ENCODE results near the gene PCDH9. TPM values are rescaled to one million over a fixed set of nuclear protein-coding genes. Genes with fewer than 3 reads are reported as not detected.
"Not testable (repeated sequence)": the region's sequence is repeated elsewhere in the genome, so short reads cannot be mapped to it uniquely, and the experiment has no call there.

The PCDH9 gene
- total RNA-seq, 3 donors from 2014 or later, result 0.13 to 0.38 (median 0.13) TPM

DNA sequence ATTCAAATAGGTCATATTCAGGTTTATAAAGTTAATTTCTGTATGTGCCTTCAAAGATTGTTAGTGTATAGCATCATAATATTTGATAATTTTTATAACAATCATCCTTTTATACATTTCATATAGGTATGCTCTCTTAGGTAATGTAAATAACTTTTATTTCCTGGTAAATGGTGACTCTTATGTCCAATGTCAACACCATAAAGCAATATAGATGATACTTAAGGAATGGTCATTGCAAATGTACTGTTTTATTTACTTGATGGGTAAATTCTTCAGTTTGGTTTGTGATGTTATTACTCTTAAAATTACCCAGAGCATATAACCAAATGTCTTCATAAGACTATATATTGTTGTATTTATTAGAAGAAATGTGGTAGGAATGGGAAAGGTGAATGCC lies 928.7 kb downstream of the PCDH9 start:
- no peak for DNase-seq
- Mint-ChIP-seq H3K4me1 (ENCODE audit: low read depth) (no peaks in the 10 kb centered on the region), H3K4me3 (no peak overlapping the region), H3K27me3 (ENCODE audit: low read depth) (no peaks in the 10 kb centered on the region), H3K9me3 (peaks cover 7% of the 10 kb centered on the region), H3K36me3 (ENCODE audit: insufficient read depth) (no peaks in the 10 kb centered on the region)
- ATAC-seq, result no peak

DNA sequence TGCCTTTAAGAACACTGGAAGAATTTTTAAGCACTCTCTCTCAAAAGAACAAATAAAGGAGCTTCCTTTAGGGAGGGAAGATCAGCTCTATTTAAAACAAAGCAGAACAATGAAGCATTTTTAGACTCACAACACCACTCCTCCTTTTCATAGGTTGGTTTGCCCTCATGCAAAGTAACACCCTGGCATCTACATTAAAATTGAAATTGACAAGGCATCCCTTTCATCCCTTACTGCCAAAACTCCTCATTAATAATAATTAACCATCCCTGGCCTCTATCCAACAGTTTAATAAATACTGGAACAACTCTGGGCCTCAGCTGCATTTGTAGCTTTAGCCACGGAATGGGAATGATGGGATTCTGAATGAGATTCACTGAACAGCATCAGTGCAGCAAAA lies 929.1 kb downstream of the PCDH9 start:
- H3K36me3 Mint-ChIP-seq (ENCODE audit: insufficient read depth), result no peaks in the 10 kb centered on the region
- no peak overlapping the region for H3K4me3 Mint-ChIP-seq
- H3K9me3 Mint-ChIP-seq, result peaks cover 8% of the 10 kb centered on the region
- DNase-seq, result no peak
- no peaks in the 10 kb centered on the region for H3K4me1 Mint-ChIP-seq (ENCODE audit: low read depth)
- no peaks in the 10 kb centered on the region for H3K27me3 Mint-ChIP-seq (ENCODE audit: low read depth)
- no peak for ATAC-seq

DNA sequence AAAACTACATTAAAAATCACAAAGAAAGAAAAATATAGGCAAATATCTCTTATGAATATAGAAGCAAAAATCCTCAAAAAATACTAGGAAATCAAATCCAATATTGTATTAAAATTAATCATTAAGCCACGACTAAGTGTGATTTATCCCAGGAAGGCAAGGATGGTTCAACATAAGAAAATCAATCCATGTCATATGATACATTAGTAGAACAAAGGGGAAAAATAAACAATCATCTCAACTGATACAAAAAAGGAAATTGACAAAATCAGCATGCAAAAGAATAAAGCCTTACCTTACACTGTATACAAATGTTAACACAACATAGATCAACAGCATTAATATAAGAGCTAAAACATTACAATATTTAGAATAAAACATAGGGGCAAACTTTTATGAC lies 933.3 kb downstream of the PCDH9 start:
- peaks cover 12% of the 10 kb centered on the region for H3K9me3 Mint-ChIP-seq
- H3K36me3 Mint-ChIP-seq (ENCODE audit: insufficient read depth), result no peaks in the 10 kb centered on the region

DNA sequence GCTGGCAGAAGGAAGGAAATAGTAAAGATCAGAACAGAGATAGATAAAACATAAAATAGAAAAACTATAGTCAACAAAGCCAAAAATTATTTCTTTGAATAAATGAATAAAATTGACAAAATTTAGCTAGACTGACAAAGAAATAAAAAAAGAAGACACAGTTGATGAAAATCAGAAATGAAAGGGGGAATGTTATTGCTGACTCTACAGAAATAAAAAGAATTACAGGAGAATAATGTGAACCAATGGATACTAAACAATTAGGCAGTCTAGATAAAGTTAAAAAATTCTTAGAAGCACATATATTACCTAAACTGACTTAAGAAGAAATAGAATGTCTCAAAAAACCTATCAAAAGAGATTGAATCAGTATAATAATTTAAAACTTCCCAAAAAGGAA lies 933.8 kb downstream of the PCDH9 start:
- Mint-ChIP-seq H3K4me3 (no peak overlapping the region), H3K36me3 (ENCODE audit: insufficient read depth) (no peaks in the 10 kb centered on the region), H3K9me3 (peaks cover 12% of the 10 kb centered on the region), H3K4me1 (ENCODE audit: low read depth) (no peaks in the 10 kb centered on the region), H3K27me3 (ENCODE audit: low read depth) (no peaks in the 10 kb centered on the region)
- no peak for DNase-seq
- ATAC-seq, result no peak

More for the DNA sequence above, 933.3 kb downstream of the PCDH9 start:
- ATAC-seq (no peak), DNase-seq (no peak)
- Mint-ChIP-seq H3K4me3 (no peak overlapping the region), H3K4me1 (ENCODE audit: low read depth) (no peaks in the 10 kb centered on the region), H3K27me3 (ENCODE audit: low read depth) (no peaks in the 10 kb centered on the region)

DNA sequence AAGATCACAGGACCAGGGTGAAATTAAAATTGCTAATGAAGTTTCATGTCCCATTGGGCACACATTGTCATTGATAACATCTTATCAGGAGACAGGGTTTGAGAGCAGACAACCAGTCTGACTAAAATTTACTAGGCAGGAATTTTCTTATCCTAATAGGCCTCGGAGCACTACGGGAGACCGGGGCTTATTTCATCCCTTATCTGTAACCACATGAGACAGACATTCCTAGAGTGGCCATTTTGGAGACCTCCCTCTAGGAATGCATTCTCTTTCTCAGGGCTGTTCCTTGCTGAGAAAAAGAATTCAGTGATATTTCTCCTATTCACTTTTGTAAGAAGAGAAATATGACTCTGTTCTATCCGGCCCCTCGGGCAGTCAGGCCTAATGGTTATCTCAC lies 943.3 kb downstream of the PCDH9 start:
- not testable (repeated sequence) for H3K36me3 Mint-ChIP-seq (ENCODE audit: insufficient read depth); H3K27me3 Mint-ChIP-seq (ENCODE audit: low read depth); ATAC-seq; H3K4me1 Mint-ChIP-seq (ENCODE audit: low read depth); DNase-seq; H3K4me3 Mint-ChIP-seq
- H3K9me3 Mint-ChIP-seq, result peaks cover 50% of the 10 kb centered on the region

DNA sequence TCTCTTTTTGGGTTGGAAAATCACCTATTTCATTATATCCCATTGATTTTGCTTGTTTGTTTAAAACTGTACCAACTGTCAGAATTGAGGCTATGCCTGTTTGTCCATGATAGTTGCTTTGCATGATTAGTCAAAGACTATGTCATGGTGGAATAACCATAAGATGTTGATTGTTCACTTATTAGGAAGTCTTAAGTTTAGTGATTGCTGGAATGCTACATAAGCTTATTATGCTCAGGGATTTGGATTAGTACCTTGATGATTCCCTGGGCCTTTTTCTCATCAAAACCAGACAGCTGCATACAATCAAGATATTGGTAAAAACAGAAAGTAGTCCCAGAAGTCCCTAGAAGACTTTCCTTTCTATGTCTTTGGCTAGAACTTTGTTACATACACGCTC lies 954.7 kb downstream of the PCDH9 start:
- no peak overlapping the region for H3K4me3 Mint-ChIP-seq
- ATAC-seq (no peak), DNase-seq (no peak)
- no peaks in the 10 kb centered on the region for H3K36me3 Mint-ChIP-seq (ENCODE audit: insufficient read depth)
- no peaks in the 10 kb centered on the region for H3K4me1 Mint-ChIP-seq (ENCODE audit: low read depth)
- H3K27me3 Mint-ChIP-seq (ENCODE audit: low read depth), result no peaks in the 10 kb centered on the region
- peaks cover 7% of the 10 kb centered on the region for H3K9me3 Mint-ChIP-seq

DNA sequence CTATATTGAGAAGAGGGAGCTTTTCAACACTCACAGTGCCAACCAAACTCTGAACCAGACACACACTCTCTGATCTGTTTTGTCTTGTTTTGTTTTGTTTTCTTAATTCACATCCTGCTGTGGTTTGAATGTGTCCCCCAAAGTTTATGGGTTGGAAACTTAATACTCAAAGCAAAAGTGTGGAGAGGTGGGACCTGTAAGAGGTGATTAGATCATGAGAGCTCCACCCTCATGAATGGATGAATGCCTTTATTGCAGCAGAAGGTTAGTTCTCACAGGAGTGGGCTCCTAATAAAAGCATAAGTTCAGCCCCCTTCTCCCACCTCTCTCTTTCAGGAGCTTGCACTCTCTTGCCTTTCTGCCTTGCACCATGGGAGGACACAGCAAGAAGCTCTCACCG lies 957.1 kb downstream of the PCDH9 start:
- H3K36me3 Mint-ChIP-seq (ENCODE audit: insufficient read depth), result no peaks in the 10 kb centered on the region
- no peak overlapping the region for H3K4me3 Mint-ChIP-seq
- H3K9me3 Mint-ChIP-seq, result peaks cover 10% of the 10 kb centered on the region
- no peaks in the 10 kb centered on the region for H3K4me1 Mint-ChIP-seq (ENCODE audit: low read depth)
- no peak for ATAC-seq
- DNase-seq, result no peak
- no peaks in the 10 kb centered on the region for H3K27me3 Mint-ChIP-seq (ENCODE audit: low read depth)

DNA sequence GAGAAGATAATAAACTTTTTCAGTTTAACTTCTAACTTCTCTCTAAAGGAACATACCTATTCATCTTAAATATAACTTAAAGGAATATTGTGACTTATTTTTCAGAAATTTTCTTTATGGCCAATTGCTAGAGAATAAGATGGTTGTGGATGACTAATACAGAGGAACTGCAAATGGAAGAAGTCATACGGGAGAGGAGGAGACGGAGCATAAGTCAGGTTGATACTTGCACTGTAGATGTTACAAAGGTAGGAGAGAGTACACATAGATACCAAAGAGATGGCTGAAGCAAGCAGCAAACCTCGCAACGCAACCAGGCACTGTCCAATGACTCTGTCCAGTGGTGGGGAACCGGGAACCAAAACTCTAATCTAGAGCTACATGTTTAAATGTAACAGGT lies 963.4 kb downstream of the PCDH9 start:
- Mint-ChIP-seq H3K27me3 (ENCODE audit: low read depth) (no peaks in the 10 kb centered on the region), H3K4me3 (no peak overlapping the region), H3K36me3 (ENCODE audit: insufficient read depth) (no peaks in the 10 kb centered on the region), H3K9me3 (peaks cover 7% of the 10 kb centered on the region), H3K4me1 (ENCODE audit: low read depth) (no peaks in the 10 kb centered on the region)
- DNase-seq (no peak), ATAC-seq (no peak)

DNA sequence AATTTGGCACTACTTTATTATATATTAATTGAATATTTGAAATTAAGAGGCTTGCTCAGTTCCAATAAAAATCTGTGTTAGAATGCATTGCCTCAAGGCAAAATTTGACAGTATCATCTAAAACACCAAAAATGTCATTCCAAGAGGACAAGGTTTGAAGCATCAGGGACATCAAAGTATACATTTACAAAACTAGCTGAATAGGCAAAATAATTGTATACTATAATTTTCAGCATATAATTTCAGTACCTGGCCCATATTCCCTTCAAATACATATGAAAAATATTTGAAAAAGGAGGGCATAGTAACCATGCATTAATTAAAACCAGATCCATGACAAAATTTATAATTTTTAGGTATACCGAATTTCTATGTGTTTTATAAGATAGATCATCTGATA lies 963.8 kb downstream of the PCDH9 start:
- DNase-seq (no peak), ATAC-seq (no peak)
- Mint-ChIP-seq H3K27me3 (ENCODE audit: low read depth) (no peaks in the 10 kb centered on the region), H3K36me3 (ENCODE audit: insufficient read depth) (no peaks in the 10 kb centered on the region), H3K9me3 (peaks cover 7% of the 10 kb centered on the region), H3K4me3 (no peak overlapping the region), H3K4me1 (ENCODE audit: low read depth) (no peaks in the 10 kb centered on the region)

DNA sequence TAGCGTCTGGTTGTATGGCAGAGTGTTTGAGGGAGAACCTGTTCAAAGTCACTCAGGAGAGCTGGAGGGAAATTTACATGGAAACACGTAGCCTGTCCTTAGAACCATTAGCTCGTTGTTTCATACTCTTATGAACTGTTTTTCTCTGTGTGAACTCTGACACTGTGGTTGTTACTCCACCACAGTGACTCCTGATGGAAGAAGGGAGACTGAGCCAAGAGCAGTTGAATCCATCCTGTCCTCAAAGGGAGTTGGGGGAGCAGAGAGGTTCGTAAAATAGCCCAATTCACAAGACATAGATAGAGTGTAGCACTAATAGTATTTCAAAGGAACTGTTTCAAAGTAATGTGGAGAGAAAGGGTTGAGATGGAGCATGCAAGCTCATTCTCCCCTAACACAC lies 964.8 kb downstream of the PCDH9 start:
- ATAC-seq (no peak), DNase-seq (no peak)
- H3K4me1 Mint-ChIP-seq (ENCODE audit: low read depth), result no peaks in the 10 kb centered on the region
- no peaks in the 10 kb centered on the region for H3K27me3 Mint-ChIP-seq (ENCODE audit: low read depth)
- H3K36me3 Mint-ChIP-seq (ENCODE audit: insufficient read depth), result no peaks in the 10 kb centered on the region
- H3K9me3 Mint-ChIP-seq, result peaks cover 7% of the 10 kb centered on the region
- no peak overlapping the region for H3K4me3 Mint-ChIP-seq

DNA sequence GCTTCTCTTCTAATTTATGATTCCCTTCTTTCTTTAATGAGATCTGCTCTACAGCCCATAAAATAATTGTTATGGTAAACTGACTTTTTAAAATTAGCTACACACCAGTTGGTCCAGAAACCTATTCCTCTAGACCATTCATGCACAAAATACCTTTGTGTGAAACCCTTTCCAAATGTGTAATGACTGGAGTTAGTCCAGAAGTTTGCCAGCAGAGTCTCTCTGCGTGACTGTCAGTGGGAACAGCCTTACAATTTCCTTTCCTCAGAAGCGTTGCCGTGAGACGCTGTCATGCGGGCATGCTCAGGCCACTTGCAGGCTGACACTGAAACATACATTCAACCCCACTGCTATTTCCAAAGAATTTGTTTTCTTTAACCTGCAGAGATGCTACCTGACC lies 965.2 kb downstream of the PCDH9 start:
- H3K27me3 Mint-ChIP-seq (ENCODE audit: low read depth), result no peaks in the 10 kb centered on the region
- no peak overlapping the region for H3K4me3 Mint-ChIP-seq
- ATAC-seq (no peak), DNase-seq (no peak)
- H3K4me1 Mint-ChIP-seq (ENCODE audit: low read depth), result no peaks in the 10 kb centered on the region
- peaks cover 7% of the 10 kb centered on the region for H3K9me3 Mint-ChIP-seq
- no peaks in the 10 kb centered on the region for H3K36me3 Mint-ChIP-seq (ENCODE audit: insufficient read depth)

DNA sequence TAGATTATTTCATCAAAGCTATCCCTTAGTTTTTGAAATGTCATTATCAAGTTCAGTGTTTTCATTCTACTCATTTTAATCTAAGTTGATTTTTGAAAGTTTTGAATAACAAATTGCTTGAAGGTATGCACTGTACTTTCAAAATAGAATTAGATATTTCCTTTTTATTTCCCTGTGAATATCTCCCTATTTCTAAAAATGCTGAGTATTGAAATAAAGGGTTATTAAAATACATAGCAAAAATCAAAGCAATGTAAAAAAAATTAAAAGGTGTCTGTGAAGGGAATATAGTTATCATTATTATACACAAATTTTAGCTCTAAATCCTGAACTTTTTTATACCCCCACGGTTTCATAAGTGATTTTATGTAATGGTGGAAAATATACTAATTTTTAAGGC lies 967.8 kb downstream of the PCDH9 start:
- H3K4me3 Mint-ChIP-seq, result no peak overlapping the region
- ATAC-seq (no peak), DNase-seq (no peak)
- no peaks in the 10 kb centered on the region for H3K4me1 Mint-ChIP-seq (ENCODE audit: low read depth)
- no peaks in the 10 kb centered on the region for H3K36me3 Mint-ChIP-seq (ENCODE audit: insufficient read depth)
- peaks cover 4% of the 10 kb centered on the region for H3K9me3 Mint-ChIP-seq
- H3K27me3 Mint-ChIP-seq (ENCODE audit: low read depth), result no peaks in the 10 kb centered on the region

DNA sequence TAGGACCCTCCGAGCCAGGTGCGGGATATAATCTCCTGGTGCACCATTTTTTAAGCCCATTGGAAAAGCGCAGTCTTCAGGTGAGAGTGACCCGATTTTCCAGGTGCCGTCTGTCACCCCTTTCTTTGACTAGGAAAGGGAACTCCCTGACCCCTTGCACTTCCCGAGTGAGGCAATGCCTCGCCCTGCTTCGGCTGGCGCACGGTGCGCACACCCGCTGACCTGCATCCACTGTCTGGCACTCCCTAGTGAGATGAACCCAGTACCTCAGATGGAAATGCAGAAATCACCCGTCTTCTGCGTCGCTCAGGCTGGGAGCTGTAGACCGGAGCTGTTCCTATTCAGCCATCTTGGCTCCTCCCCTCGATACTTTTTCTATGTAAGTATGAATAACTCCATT lies 970.7 kb downstream of the PCDH9 start:
- H3K4me3 Mint-ChIP-seq; DNase-seq; H3K27me3 Mint-ChIP-seq (ENCODE audit: low read depth); ATAC-seq; H3K4me1 Mint-ChIP-seq (ENCODE audit: low read depth); H3K36me3 Mint-ChIP-seq (ENCODE audit: insufficient read depth); H3K9me3 Mint-ChIP-seq: not testable (repeated sequence)
